A673 (cell line): ENCODE data around the gene GCC2. TPM values are rescaled to one million over a fixed set of nuclear protein-coding genes. Genes with fewer than 3 reads are reported as not detected.
"Not testable (repeated sequence)": the region's sequence is repeated elsewhere in the genome, so short reads cannot be mapped to it uniquely, and the experiment has no call there.

Source experiments
- BruUV-seq: library from RNA; stranded (reverse); fragments of 400-500 nt; replicated peaks from 2 replicates; lab custom pipeline; 2021; lab: Mats Ljungman, UMichigan
- CTCF ChIA-PET: fragments of 300-600 bp; sonication (Branson Sonifier 250); formaldehyde crosslinking; loops from one replicate; lab custom pipeline; 2022; ENCODE audit warnings: antibody characterized with exemption; lab: Charles Lee
- POLR2A ChIA-PET: fragments of 300-600 bp; sonication (Branson Sonifier 250); formaldehyde crosslinking; loops from one replicate; lab custom pipeline; 2022; ENCODE audit warnings: antibody characterized with exemption; ENCODE audit not compliant: low non-redundant PET; lab: Charles Lee
- DNase-seq: peaks from one replicate; pipeline ENCODE4 v3.0.0-alpha.2; 2015; ENCODE audit warnings: low spot score
- H3K27ac ChIP-seq: fragments of 200-600 bp; sonication (generic); 2 replicates; pipeline ENCODE4 v1.5.1; 2016; ENCODE audit warnings: mixed run types, low read depth, mild to moderate bottlenecking, mixed read lengths, antibody characterized with exemption, low read length; ENCODE audit not compliant: poor library complexity, severe bottlenecking
- H3K27me3 ChIP-seq: fragments of 200-600 bp; sonication (generic); replicated peaks from 2 replicates; pipeline ENCODE4 v1.6.1; 2017; ENCODE audit warnings: mixed run types, low read depth, mild to moderate bottlenecking, mixed read lengths, antibody characterized with exemption, low read length; ENCODE audit not compliant: insufficient read depth, poor library complexity
- H3K36me3 ChIP-seq: fragments of 200-600 bp; sonication (generic); 2 replicates; pipeline ENCODE4 v1.6.1; 2016; ENCODE audit warnings: mixed run types, mild to moderate bottlenecking, mixed read lengths, antibody characterized with exemption, low read length; ENCODE audit not compliant: insufficient read depth, poor library complexity, severe bottlenecking
- H3K4me1 ChIP-seq: fragments of 200-600 bp; sonication (generic); 2 replicates; pipeline ENCODE4 v1.6.1; 2017; ENCODE audit warnings: mixed run types, mild to moderate bottlenecking, mixed read lengths, antibody characterized with exemption, low read length; ENCODE audit not compliant: insufficient read depth, poor library complexity, severe bottlenecking
- H3K4me3 ChIP-seq: fragments of 200-600 bp; sonication (generic); 2 replicates; pipeline ENCODE4 v1.5.1; 2016; ENCODE audit warnings: low read depth, mixed run types, mild to moderate bottlenecking, mixed read lengths, low read length; ENCODE audit not compliant: poor library complexity, severe bottlenecking
- H3K9me3 ChIP-seq: fragments of 200-600 bp; sonication (generic); 2 replicates; pipeline ENCODE4 v1.6.1; 2016; ENCODE audit warnings: mixed run types, low read depth, mild to moderate bottlenecking, mixed read lengths, antibody characterized with exemption, low read length; ENCODE audit not compliant: poor library complexity, severe bottlenecking
- CTCF ChIP-seq: fragments of 300-800, 200-600 bp; sonication (generic); conservative IDR thresholded peaks from 2 replicates; pipeline ENCODE4 v1.5.1; 2017; ENCODE audit warnings: low read depth, mild to moderate bottlenecking, antibody characterized with exemption, low read length, moderate library complexity, mixed read lengths
- EZH2 ChIP-seq: fragments of 200-600 bp; sonication (generic); IDR thresholded peaks from 2 replicates; pipeline ENCODE4 v1.6.1; 2017; ENCODE audit warnings: borderline replicate concordance, low read depth, mild to moderate bottlenecking, mixed read lengths, antibody characterized with exemption, low read length; ENCODE audit not compliant: poor library complexity, severe bottlenecking
- intact Hi-C: fragments of 100-400 bp; cut with micrococcal nuclease; formaldehyde crosslinking; loops from one replicate; pipeline ENCODE4 v1.10.0; 2022; ENCODE audit not compliant: unreplicated experiment
- total RNA-seq: library from RNA; stranded (reverse); gene quantifications from 2 replicates; pipeline ENCODE4 v1.2.3, GENCODE V29; 2021

The GCC2 gene
- total RNA-seq, 1 experiment from 2014 or later = 25.4 TPM

DNA sequence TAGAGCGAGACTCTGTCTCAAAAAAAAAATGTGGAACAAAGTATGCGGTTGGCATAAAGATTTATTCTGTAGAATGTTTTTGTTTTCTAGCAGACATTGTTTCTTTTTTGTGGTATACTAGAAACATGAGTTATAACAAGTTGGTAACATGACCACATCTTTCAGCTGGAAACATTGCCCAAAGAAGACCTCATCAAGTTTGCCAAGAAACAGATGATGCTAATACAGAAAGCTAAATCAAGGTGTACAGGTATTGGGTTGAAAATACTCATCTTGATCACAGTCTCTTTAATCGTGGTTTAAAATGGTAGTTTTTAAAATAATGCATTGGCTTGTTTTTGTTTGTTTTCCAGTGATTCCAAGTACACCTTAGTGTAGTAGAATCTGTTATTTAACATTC is 1.9 kb downstream of the GCC2 start:
- Histone ChIP-seq H3K4me1 (no peaks in the 10 kb centered on the region), H3K4me3 (no peak overlapping the region), H3K27ac (no peak overlapping the region), H3K9me3 (no peaks in the 10 kb centered on the region), H3K36me3 (peaks cover 20% of the 10 kb centered on the region), H3K27me3 (no peaks in the 10 kb centered on the region)
- TF ChIP-seq EZH2 = no peak
- no peak for TF ChIP-seq CTCF
- ChIA-PET CTCF (interaction anchor here (0.7 kb wide), 1 partner anchor 15 kb away, joined by 4 read pairs; no protein-coding TSS in a partner anchor), POLR2A (no interaction called here)
- intact Hi-C loops = no loop called here
- BruUV-seq = no TSS peak
- no peak for DNase-seq

DNA sequence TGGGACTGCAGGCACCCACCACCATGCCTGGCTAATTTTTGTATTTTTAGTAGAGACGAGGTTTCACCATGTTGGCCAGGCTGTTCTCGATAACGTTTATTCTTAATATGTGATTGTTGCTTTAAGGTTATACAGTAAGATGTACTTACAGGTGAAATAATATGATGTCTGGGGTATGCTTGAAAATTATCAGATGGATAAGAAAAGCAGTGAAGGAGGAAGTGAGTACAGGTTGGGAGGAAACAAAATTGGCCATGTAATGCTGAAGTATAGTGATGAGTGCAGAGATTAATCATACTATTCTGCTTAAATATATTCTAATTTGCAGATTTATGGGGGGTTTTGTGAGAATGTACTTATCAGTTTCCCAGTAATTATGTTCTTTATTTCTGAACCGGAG is 3.0 kb downstream of the GCC2 start:
- intact Hi-C loops = no loop called here
- no TSS peak for BruUV-seq

GRCh38 chr2:108453530-108453929 is 4.5 kb downstream of the GCC2 start:
- POLR2A ChIA-PET, intact Hi-C loops, H3K27ac ChIP-seq, H3K9me3 ChIP-seq, H3K4me1 ChIP-seq, H3K27me3 ChIP-seq, H3K4me3 ChIP-seq, BruUV-seq, DNase-seq, CTCF ChIA-PET: not testable (repeated sequence)
- peaks cover 24% of the 10 kb centered on the region for H3K36me3 ChIP-seq

More for the DNA sequence above, 3.0 kb downstream of the GCC2 start:
- ChIA-PET POLR2A (no interaction called here), CTCF (no interaction called here)
- H3K4me1 ChIP-seq = no peaks in the 10 kb centered on the region
- no peak for TF ChIP-seq CTCF
- no peak for TF ChIP-seq EZH2
- H3K36me3 ChIP-seq = peaks cover 24% of the 10 kb centered on the region
- H3K9me3 ChIP-seq = no peaks in the 10 kb centered on the region
- no peak overlapping the region for H3K4me3 ChIP-seq
- DNase-seq = no peak
- H3K27me3 ChIP-seq = no peaks in the 10 kb centered on the region
- no peak overlapping the region for H3K27ac ChIP-seq

GRCh38 chr2:108454440-108454839 is 5.4 kb downstream of the GCC2 start:
- TF ChIP-seq CTCF = no peak
- no peak for TF ChIP-seq EZH2
- Histone ChIP-seq H3K36me3 (peaks cover 31% of the 10 kb centered on the region), H3K4me1 (no peaks in the 10 kb centered on the region), H3K27ac (no peak overlapping the region), H3K9me3 (no peaks in the 10 kb centered on the region), H3K27me3 (no peaks in the 10 kb centered on the region), H3K4me3 (no peak overlapping the region)
- POLR2A ChIA-PET = no interaction called here
- BruUV-seq = no TSS peak
- intact Hi-C loops = no loop called here
- CTCF ChIA-PET = no interaction called here
- no peak for DNase-seq
